Activated CD8-positive, alpha-beta T cell treated with anti-CD3 and anti-CD28 coated beads for 36 hours (primary cell): ENCODE data around the gene GRK4. TPM values are rescaled to one million over a fixed set of nuclear protein-coding genes. Genes with fewer than 3 reads are reported as not detected.
A peak's percentile ranks its signal among the peaks of the same experiment; 100 is the strongest.

ENCODE experiments used
- ATAC-seq: fragments of 200-7000 bp; cut with Tn5 transposase; one replicate; pipeline ENCODE4 v1.10.0; 2021; ENCODE audit warnings: mild to moderate bottlenecking, moderate library complexity
- CTCF ChIA-PET: fragments of 350-600 bp; sonication (Branson Sonifier 250); formaldehyde crosslinking; loops from one replicate; lab custom pipeline; 2021; ENCODE audit warnings: antibody characterized with exemption; lab: Charles Lee
- POLR2A ChIA-PET: fragments of 350-600 bp; sonication (Branson Sonifier 250); formaldehyde crosslinking; loops from one replicate; lab custom pipeline; 2021; ENCODE audit warnings: antibody characterized with exemption; lab: Charles Lee
- DNase-seq: peaks from one replicate; pipeline ENCODE4 v3.0.0-alpha.2; 2020
- H3K27ac Mint-ChIP-seq: one replicate; pipeline ENCODE4 v1.8.0; 2021; ENCODE audit warnings: mild to moderate bottlenecking, mixed read lengths
- H3K27me3 Mint-ChIP-seq: one replicate; pipeline ENCODE4 v1.8.0; 2021; ENCODE audit warnings: mixed read lengths
- H3K36me3 Mint-ChIP-seq: one replicate; pipeline ENCODE4 v1.8.0; 2021; ENCODE audit warnings: low read depth, mixed read lengths
- H3K4me1 Mint-ChIP-seq: one replicate; pipeline ENCODE4 v1.8.0; 2021; ENCODE audit warnings: low read depth, mixed read lengths
- H3K4me3 Mint-ChIP-seq: one replicate; pipeline ENCODE4 v1.8.0; 2021; ENCODE audit warnings: mild to moderate bottlenecking, moderate library complexity, mixed read lengths
- H3K9me3 Mint-ChIP-seq: one replicate; pipeline ENCODE4 v1.8.0; 2021; ENCODE audit warnings: mixed read lengths
- CTCF ChIP-seq: fragments of 200-600 bp; IDR thresholded peaks from one replicate; pipeline ENCODE4 v1.8.0; 2022; ENCODE audit warnings: antibody characterized with exemption, mild to moderate bottlenecking
- intact Hi-C: fragments of 100-400 bp; cut with micrococcal nuclease; formaldehyde crosslinking; loops from one replicate; pipeline ENCODE4 v1.10.0; 2022
- total RNA-seq, 2 experiments: library from RNA; stranded (reverse); gene quantifications; one replicate each; pipeline ENCODE4 v1.2.3, GENCODE V29; 2021

Gene GRK4
- total RNA-seq, 2 experiments from 2014 or later = 2.8 to 3.0 TPM

- Mint-ChIP-seq H3K4me1 (peaks cover 14% of the 10 kb centered on the region), H3K36me3 (peaks cover 32% of the 10 kb centered on the region), H3K27me3 (no peaks in the 10 kb centered on the region), H3K27ac (peak overlapping the region; percentile 29), H3K9me3 (no peaks in the 10 kb centered on the region), H3K4me3 (no peak overlapping the region)
- DNase-seq (no peak), ATAC-seq (no peak)
- CTCF ChIA-PET = no interaction called here
- no peak for TF ChIP-seq CTCF
- POLR2A ChIA-PET = interaction anchor here (0.9 to 1.6 kb wide), 3 partner anchors 26 to 183 kb away, joined by 3 to 4 read pairs (median 3); no protein-coding TSS in a partner anchor
- intact Hi-C loops = no loop called here
These were observed 33.9 kb upstream of the GRK4 start for GRCh38 chr4:2929469-2929868.

GRCh38 chr4:2930135-2930757 lies 33.1 kb upstream of the GRK4 start:
- H3K4me3 Mint-ChIP-seq = no peak overlapping the region
- H3K9me3 Mint-ChIP-seq = no peaks in the 10 kb centered on the region
- H3K4me1 Mint-ChIP-seq = peaks cover 14% of the 10 kb centered on the region
- intact Hi-C loops = no loop called here
- peak overlapping the region; percentile 46 for H3K27ac Mint-ChIP-seq
- TF ChIP-seq CTCF = no peak
- ATAC-seq (no peak), DNase-seq (no peak)
- no peaks in the 10 kb centered on the region for H3K27me3 Mint-ChIP-seq
- ChIA-PET POLR2A (interaction anchor here (1.6 kb wide), 1 partner anchor 184 kb away, joined by 4 read pairs; no protein-coding TSS in a partner anchor), CTCF (interaction anchor here (1.1 kb wide), 1 partner anchor 117 kb away, joined by 4 read pairs; no protein-coding TSS in a partner anchor)
- H3K36me3 Mint-ChIP-seq = peaks cover 32% of the 10 kb centered on the region

GRCh38 chr4:2930758-2931511 lies 32.4 kb upstream of the GRK4 start:
- Mint-ChIP-seq H3K9me3 (no peaks in the 10 kb centered on the region), H3K4me3 (peak overlapping the region; percentile 87), H3K27me3 (no peaks in the 10 kb centered on the region), H3K4me1 (peaks cover 18% of the 10 kb centered on the region), H3K36me3 (peaks cover 37% of the 10 kb centered on the region), H3K27ac (peak overlapping the region; percentile 61)
- intact Hi-C loops = no loop called here
- CTCF ChIA-PET = interaction anchor here (1.1 kb wide), 1 partner anchor 118 kb away, joined by 4 read pairs; no protein-coding TSS in a partner anchor
- DNase-seq = no peak
- peak; percentile 18 for TF ChIP-seq CTCF
- POLR2A ChIA-PET = interaction anchor here (1.6 kb wide), 1 partner anchor 17 kb away, joined by 4 read pairs; no protein-coding TSS in a partner anchor
- no peak for ATAC-seq

GRCh38 chr4:2931512-2932301 lies 31.7 kb upstream of the GRK4 start:
- ChIA-PET CTCF (no interaction called here), POLR2A (interaction anchor here (1.2 to 1.6 kb wide), 3 partner anchors 18 to 132 kb away, joined by 3 to 4 read pairs (median 4); no protein-coding TSS in a partner anchor)
- H3K27ac Mint-ChIP-seq = peak overlapping the region; percentile 85
- intact Hi-C loops = no loop called here
- peaks cover 44% of the 10 kb centered on the region for H3K36me3 Mint-ChIP-seq
- peak overlapping the region; percentile 87 for H3K4me3 Mint-ChIP-seq
- H3K27me3 Mint-ChIP-seq = no peaks in the 10 kb centered on the region
- DNase-seq = peak; percentile 77
- peaks cover 25% of the 10 kb centered on the region for H3K4me1 Mint-ChIP-seq
- H3K9me3 Mint-ChIP-seq = no peaks in the 10 kb centered on the region
- peak; percentile 49 for TF ChIP-seq CTCF
- peak; percentile 29 for ATAC-seq
